ENCODE data around the gene STARD7. TPM values are rescaled to one million over a fixed set of nuclear protein-coding genes. Genes with fewer than 3 reads are reported as not detected.

Gene STARD7
- total RNA-seq, 2 donors from 2014 or later: 93.1 to 141 TPM

DNA sequence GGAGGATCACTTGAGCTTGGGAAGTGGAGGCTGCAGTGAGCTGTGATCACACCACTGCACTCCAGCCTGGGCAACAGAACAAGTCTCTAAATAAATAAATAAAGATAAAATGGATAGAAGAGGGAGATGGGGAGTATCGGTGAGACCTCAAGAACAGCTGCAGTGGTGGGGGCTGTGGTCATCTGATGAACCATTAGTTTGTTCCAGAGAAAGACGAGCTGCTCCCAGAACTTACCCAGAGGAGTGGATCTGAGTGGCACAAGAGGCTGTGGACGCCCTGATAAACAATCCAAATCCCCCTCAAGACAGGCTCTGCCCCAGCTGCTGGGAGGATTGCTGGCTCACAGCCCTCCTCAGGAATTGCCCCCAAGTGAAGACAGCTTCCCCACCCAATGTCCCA, 30.5 kb upstream of the STARD7 start:
- no peak for TF ChIP-seq POLR2A (IDR thresholded peaks at IDR 0.05)
- TF ChIP-seq POLR2AphosphoS5 (IDR thresholded peaks at IDR 0.05): no peak
- TF ChIP-seq, protein P1, sequence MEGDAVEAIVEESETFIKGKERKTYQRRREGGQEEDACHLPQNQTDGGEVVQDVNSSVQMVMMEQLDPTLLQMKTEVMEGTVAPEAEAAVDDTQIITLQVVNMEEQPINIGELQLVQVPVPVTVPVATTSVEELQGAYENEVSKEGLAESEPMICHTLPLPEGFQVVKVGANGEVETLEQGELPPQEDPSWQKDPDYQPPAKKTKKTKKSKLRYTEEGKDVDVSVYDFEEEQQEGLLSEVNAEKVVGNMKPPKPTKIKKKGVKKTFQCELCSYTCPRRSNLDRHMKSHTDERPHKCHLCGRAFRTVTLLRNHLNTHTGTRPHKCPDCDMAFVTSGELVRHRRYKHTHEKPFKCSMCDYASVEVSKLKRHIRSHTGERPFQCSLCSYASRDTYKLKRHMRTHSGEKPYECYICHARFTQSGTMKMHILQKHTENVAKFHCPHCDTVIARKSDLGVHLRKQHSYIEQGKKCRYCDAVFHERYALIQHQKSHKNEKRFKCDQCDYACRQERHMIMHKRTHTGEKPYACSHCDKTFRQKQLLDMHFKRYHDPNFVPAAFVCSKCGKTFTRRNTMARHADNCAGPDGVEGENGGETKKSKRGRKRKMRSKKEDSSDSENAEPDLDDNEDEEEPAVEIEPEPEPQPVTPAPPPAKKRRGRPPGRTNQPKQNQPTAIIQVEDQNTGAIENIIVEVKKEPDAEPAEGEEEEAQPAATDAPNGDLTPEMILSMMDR (IDR thresholded peaks at IDR 0.05): no peak
- WGBS: 93% methylated on average over 3 of the region's 3 CpGs
- no peak overlapping the region for H3K4me3 ChIP-seq

GRCh38 chr2:96238266-96238665, 29.6 kb upstream of the STARD7 start:
- H3K4me3 ChIP-seq: no peak overlapping the region
- 97% methylated on average over 3 of the region's 3 CpGs for WGBS

More for the DNA sequence above, 30.5 kb upstream of the STARD7 start:
- Histone ChIP-seq H3K4me1 (replicated peaks) (no peaks in the 10 kb centered on the region), H3K27ac (no peak overlapping the region), H3K9me3 (no peaks in the 10 kb centered on the region), H3K27me3 (replicated peaks; ENCODE audit: insufficient read depth) (no peaks in the 10 kb centered on the region), H3K36me3 (no peaks in the 10 kb centered on the region)
- no peak for DNase-seq (ENCODE audit: low spot score)
- intact Hi-C loops (cut with DNase I): no loop called here

DNA sequence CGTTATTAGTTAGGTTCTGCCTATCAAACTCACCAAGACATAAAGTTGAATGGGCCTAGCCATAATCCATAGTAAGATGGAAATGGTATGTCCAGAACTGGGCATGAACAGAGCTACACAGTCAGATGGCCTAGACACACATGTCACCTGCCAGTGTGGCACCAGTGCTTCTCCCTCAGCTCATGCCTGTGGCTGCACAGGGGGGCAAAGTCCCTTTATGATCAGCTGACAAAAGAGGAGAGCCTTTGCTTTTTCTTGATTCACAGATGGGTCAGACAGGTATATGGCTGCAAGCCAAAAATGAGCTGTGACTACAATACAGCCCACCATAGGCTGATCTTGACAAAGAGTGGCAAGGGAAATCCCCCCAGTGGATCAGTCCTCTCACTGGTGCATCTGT, 28.3 kb upstream of the STARD7 start:
- WGBS: 95% methylated on average over 1 of the region's 1 CpG
- Histone ChIP-seq H3K4me1 (replicated peaks) (no peaks in the 10 kb centered on the region), H3K9me3 (no peaks in the 10 kb centered on the region)

More at GRCh38 chr2:96238266-96238665, 29.6 kb upstream of the STARD7 start:
- intact Hi-C loops (cut with DNase I): no loop called here
- Histone ChIP-seq H3K9me3 (no peaks in the 10 kb centered on the region), H3K36me3 (no peaks in the 10 kb centered on the region), H3K4me1 (replicated peaks) (no peaks in the 10 kb centered on the region), H3K27me3 (replicated peaks; ENCODE audit: insufficient read depth) (no peaks in the 10 kb centered on the region), H3K27ac (no peak overlapping the region)
- TF ChIP-seq, protein P1 (IDR thresholded peaks at IDR 0.05): no peak
- TF ChIP-seq POLR2A (IDR thresholded peaks at IDR 0.05) (no peak), POLR2AphosphoS5 (IDR thresholded peaks at IDR 0.05) (no peak)
- no peak for DNase-seq (ENCODE audit: low spot score)

GRCh38 chr2:96233880-96234316, 25.3 kb upstream of the STARD7 start:
- Histone ChIP-seq H3K4me3 (no peak overlapping the region), H3K4me1 (replicated peaks) (no peaks in the 10 kb centered on the region), H3K27ac (no peak overlapping the region), H3K27me3 (replicated peaks; ENCODE audit: insufficient read depth) (no peaks in the 10 kb centered on the region), H3K36me3 (no peaks in the 10 kb centered on the region), H3K9me3 (no peaks in the 10 kb centered on the region)
- TF ChIP-seq, protein P1 (IDR thresholded peaks at IDR 0.05): no peak
- TF ChIP-seq POLR2A (IDR thresholded peaks at IDR 0.05) (no peak), POLR2AphosphoS5 (IDR thresholded peaks at IDR 0.05) (no peak)
- DNase-seq (ENCODE audit: low spot score): no peak
- intact Hi-C loops (cut with DNase I): no loop called here
- WGBS: 86% methylated on average over 4 of the region's 4 CpGs

More for the DNA sequence above, 28.3 kb upstream of the STARD7 start:
- H3K36me3 ChIP-seq: no peaks in the 10 kb centered on the region
- no peak for DNase-seq (ENCODE audit: low spot score)
- H3K27ac ChIP-seq: no peak overlapping the region
- H3K4me3 ChIP-seq: no peak overlapping the region
- intact Hi-C loops (cut with DNase I): no loop called here
- H3K27me3 ChIP-seq (replicated peaks; ENCODE audit: insufficient read depth): no peaks in the 10 kb centered on the region
- TF ChIP-seq, protein P1 (IDR thresholded peaks at IDR 0.05): no peak
- TF ChIP-seq POLR2AphosphoS5 (IDR thresholded peaks at IDR 0.05) (no peak), POLR2A (IDR thresholded peaks at IDR 0.05) (no peak)

- WGBS: 93% methylated on average over 6 of the region's 6 CpGs
- Histone ChIP-seq H3K9me3 (no peaks in the 10 kb centered on the region), H3K36me3 (no peaks in the 10 kb centered on the region), H3K27ac (no peak overlapping the region), H3K4me1 (replicated peaks) (no peaks in the 10 kb centered on the region), H3K4me3 (no peak overlapping the region), H3K27me3 (replicated peaks; ENCODE audit: insufficient read depth) (no peaks in the 10 kb centered on the region)
- intact Hi-C loops (cut with DNase I): no loop called here
- TF ChIP-seq, protein P1 (IDR thresholded peaks at IDR 0.05): no peak
- TF ChIP-seq POLR2AphosphoS5 (IDR thresholded peaks at IDR 0.05) (no peak), POLR2A (IDR thresholded peaks at IDR 0.05) (no peak)
- no peak for DNase-seq (ENCODE audit: low spot score)
Observed at GRCh38 chr2:96233436-96233835, 24.8 kb upstream of the STARD7 start.
